GM18519 (cell line): Measurements from ENCODE around the gene PRKAR1B.
"Not testable (repeated sequence)": the region's sequence is repeated elsewhere in the genome, so short reads cannot be mapped to it uniquely, and the experiment has no call there.

Experiments used
- ATAC-seq: cut with Tn5 transposase; IDR thresholded peaks from one replicate; pipeline ENCODE4 v1.9.1; 2021; ENCODE audit warnings: mild to moderate bottlenecking, moderate library complexity; ENCODE audit not compliant: unreplicated experiment, low FRiP score

PRKAR1B gene

DNA sequence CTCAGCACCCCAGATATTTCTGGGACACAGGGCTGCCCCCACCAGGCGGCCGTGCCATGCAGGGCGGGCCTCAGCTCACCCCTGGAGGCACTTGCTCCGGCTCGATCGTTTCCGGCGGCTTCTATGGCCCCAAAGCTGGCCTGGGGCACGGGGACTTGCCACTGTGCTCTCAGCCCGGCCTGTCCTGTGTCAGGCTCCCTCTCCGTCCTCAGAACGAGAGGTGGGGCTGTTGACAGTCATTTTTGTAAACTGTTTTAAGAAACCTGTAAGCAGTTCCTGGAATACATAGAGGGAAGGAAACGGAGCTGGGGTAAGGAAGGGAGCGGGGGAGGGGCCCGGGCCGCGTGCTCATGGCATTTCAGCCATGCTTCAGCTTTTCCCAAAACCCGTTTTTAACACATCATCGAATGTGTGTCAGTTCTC, 30.7 kb upstream of the PRKAR1B start:
- ATAC-seq = no peak

DNA sequence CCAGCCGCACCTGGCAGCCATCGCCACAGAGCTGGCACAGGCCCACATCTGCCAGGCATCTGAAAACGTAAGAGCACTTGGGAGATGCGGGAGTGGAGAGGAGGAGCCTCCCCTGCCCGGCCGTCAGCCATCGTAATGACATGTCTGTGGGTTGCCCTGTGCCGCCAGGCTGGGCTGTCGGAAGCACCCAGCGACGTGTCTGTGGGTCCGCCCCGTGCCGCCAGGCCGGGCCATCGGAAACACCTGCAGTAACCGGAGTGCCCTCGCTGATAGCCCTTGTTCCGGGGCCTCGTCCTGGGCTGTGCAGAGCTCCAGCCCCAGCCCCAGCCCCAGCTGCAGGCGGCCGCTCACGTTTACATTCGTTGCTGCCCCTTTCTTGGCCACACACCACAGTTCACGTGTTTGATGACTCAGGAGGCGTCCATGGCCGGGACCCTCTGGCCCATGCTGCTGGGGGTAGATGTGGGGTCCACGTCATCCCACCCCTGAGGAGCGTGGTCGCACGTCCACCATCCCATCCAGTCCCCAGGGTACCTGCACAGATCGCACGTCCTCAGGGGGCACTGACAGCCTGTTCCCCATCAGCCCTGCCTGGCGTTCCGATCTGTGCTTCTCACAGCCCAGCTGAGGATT, 30.0 kb upstream of the PRKAR1B start:
- no peak for ATAC-seq

DNA sequence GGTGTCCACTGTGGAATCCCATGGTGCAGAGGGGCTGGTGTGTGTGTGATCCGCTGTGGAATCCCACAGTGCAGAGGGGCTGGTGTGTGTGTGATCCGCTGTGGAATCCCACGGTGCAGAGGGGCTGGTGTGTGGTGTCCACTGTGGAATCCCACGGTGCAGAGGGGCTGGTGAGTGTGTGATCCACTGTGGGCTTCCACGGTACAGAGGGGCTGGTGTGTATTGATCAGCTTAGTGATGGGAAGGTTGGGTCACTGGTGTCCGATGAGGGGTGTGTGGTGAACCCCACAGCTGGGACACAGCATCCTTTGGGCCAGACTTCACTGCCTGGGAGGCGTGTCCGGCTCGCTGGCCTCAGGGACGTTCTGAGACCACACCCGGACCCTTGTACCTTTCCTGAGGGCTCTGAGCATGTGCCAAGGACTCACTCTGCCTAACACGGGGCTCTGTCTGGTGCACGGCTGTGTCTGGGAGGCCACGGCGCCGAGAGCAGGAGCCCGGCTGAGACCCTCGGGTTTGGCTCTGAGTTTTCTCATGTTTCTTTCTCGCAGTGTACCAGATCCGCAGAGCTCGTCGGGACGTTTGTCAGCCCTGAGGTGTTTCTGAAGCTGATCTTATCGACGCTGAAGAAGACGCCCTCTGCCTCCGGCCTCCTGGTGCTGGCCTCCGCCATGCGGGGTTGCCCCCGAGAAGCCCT, 29.3 kb upstream of the PRKAR1B start:
- ATAC-seq = no peak

- no peak for ATAC-seq
Measured at GRCh38 chr7:755413-755805, 28.3 kb upstream of the PRKAR1B start.

- ATAC-seq = no peak
Measured at GRCh38 chr7:754531-755412, 27.7 kb upstream of the PRKAR1B start.

- no peak for ATAC-seq
Measured at GRCh38 chr7:753190-753589, 26.1 kb upstream of the PRKAR1B start.

DNA sequence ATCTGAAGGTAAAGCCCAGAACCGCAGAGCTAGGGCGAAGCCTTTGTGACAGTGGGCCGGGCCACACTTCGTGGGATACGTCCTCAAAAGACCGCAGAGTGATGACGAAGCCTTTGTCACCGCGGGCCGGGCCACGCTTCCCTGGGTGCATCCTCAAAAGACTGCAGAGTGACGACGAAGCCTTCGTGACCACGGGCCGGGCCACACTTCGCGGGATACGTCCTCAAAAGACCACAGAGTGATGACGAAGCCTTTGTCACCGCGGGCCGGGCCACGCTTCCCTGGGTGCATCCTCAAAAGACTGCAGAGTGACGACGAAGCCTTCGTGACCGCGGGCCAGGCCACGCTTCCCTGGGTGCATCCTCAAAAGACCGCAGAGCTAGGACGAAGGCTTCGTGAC, 25.2 kb upstream of the PRKAR1B start:
- not testable (repeated sequence) for ATAC-seq

DNA sequence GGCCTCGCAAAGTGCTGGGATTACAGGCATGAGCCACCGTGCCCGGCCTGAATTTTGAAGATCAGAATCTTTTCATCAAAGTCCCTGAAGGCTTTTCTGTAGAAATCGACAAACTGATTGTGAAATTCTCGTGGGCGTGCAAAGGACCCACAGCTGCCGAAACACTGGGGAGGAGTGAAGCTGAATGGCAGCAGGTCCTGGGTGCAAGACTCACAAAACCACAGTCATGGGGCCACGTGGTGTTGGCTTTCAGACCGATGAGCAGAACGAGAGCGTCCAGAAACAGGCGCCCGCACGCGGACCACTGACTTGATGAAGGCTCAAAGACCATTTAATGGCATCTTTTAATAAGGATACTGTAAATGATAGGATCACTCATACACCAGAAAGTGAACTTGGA, 24.7 kb upstream of the PRKAR1B start:
- no peak for ATAC-seq

- no peak for ATAC-seq
Measured at GRCh38 chr7:750111-750905, 23.2 kb upstream of the PRKAR1B start.

DNA sequence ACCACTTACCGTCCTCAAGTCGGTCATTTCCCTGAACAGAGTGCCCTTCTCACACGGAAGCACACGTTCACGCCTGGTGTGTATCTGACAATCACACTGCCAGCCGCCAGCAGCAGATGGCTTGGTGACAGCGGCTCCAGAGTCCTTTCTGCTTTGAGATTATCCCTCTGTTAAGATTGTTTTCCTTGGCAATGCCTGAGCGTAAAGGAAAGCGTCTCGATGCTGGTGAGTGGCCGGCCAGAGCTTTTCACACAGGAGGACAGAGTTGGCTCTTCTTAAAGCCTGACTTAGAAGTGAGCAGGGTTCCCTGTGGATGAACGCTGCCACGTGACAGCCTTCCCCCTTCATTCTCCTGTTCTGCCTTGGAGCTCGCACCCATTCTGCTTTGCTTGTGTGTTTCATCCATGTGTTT, 22.1 kb upstream of the PRKAR1B start:
- no peak for ATAC-seq

GRCh38 chr7:748446-748845, 21.4 kb upstream of the PRKAR1B start:
- no peak for ATAC-seq

DNA sequence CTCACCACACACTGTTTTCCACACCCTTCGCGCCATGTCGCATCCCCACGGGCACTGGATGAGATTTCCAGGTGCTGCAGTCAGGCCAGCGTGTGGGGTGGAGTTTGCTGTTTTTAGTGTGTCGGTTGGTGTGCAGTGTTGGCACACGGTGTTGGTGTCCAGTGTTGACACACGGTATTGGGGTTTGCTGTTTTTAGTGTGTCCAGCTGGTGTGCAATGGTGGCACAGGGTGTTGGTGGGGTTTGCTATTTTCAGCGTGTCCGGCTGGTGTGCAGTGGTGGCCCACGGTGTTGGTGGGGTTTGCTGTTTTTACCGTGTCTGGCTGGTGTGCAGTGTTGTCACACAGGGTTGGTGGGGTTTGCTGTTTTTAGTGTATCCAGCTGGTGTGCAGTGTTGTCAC, 20.1 kb upstream of the PRKAR1B start:
- ATAC-seq = no peak

- no peak for ATAC-seq
Measured at GRCh38 chr7:746155-747061, 19.3 kb upstream of the PRKAR1B start.

DNA sequence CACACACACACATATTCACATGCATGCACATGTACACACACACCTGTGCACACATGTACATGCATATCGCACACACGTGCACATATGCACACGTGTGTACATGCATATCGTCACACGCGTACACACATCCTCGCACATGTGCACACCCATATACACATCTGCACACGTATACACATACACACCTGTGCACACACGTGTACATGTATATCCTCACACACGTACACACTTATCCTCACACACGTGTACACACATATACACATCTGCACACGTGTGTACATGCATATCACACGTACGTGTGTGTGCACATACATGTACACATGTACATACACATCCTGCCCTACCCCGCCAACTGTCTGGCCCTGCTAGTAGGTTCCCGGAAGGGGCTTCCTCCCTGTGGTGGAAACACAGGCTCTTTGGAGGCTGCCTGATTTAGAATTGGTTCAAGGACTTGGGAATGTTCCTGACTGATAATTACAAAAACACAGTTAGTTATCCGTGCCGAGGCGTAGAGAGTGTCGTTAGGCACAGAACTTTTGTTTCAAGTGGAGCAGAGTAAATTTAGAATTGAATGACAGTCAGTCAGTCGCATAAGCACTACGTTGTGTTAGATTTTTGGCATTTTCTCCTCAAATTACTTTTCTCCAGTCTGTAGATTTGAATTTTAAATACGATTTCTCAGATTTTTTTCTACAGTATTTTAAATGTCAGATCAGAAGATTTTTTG, 18.5 kb upstream of the PRKAR1B start:
- no peak for ATAC-seq

DNA sequence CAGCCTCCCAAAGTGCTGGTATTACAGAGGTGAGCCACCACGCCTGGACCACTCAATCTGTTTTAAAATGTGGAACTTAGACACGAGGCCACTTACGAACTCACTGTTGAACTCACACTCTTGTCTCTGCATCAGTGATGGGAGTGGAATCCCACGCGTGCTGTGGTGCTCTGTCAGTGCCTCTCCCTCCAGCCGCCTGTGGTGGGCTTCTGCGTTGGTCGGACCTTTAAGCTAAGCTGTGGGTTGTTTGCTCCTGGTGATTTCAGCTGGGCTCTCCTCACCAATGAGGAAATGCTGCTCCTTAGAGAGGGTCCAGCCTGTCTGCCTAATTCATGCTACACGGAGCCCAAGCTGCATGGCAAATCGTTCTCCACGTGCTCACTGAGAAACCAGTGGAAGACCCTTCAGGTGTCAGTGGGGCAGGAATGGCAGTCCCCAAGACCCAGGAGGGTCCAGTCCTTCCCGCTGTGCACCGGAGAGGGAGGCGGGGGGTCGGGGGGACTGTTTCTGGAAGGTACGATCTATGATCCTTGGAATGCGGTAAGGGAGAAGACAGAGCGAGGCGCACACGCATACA, 17.9 kb upstream of the PRKAR1B start:
- no peak for ATAC-seq

DNA sequence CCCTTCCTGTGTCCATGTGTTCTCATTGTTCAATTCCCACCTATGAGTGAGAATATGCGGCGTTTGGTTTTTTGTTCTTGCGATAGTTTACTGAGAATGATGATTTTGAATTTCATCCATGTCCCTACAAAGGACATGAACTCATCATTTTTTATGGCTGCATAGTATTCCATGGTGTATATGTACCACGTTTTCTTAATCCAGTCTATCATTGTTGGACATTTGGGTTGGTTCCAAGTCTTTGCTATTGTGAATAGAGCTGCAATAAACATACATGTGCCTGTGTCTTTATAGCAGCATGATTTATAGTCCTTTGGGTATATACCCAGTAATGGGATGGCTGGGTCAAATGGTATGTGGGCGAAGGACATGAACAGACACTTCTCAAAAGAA, 17.0 kb upstream of the PRKAR1B start:
- ATAC-seq = not testable (repeated sequence)

DNA sequence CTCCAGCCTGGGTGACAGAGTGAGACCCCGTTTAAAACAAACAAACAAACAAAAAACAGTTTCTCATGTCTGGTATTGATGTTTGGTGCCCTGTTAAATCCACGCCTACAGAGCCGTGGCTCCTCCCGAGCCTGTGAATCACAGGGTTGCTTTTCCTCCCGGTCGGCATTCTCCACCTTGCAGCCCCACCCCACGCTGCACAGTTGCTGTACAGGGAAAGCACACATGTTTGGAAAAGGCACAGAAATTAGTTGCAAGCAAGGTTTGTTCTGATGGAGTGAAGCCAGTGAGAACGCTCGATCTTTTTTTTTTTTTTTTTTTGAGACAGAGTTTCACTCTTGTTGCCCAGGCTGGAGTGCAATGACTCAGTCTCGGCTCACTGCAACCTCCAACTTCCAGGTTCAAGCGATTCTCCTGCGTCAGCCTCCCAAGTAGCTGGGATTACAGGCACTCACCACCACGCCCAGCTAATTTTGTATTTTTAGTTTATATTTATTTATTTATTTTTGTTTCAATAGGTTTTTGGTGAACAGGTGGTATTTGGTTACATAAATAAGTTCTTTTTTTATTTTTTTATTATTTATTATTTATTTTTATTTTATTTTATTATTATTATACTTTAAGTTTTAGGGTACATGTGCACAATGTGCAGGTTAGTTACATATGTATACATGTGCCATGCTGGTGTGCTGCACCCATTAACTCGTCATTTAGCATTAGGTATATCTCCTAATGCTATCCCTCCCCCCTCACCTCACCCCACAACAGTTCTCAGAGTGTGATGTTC, 16.5 kb upstream of the PRKAR1B start:
- ATAC-seq = not testable (repeated sequence)

DNA sequence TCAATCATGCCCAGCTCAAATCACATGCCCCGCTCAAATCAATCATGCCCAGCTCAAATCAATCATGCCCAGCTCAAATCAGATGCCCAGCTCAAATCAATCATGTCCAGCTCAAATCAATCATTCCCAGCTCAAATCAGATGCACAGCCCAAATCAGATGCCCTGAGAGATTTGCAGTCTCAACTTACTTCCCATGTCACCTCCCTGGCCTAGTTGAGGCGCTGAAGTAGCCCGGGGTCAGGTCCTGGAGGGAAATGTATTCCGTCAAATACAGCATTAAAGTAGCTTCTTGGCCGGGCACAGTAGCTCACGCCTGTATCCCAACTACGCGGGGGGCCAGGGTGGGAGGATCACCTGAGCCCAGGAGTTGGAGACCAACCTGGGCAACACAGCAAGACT, 15.7 kb upstream of the PRKAR1B start:
- ATAC-seq = no peak
